DMS53 (cell line): ENCODE data around the gene NSUN6.
"Not testable (repeated sequence)": the region's sequence is repeated elsewhere in the genome, so short reads cannot be mapped to it uniquely, and the experiment has no call there.

Experiments used
- DNase-seq: peaks from one replicate; lab custom pipeline; 2025; lab: John Stamatoyannopoulos, UW

NSUN6 gene

DNA sequence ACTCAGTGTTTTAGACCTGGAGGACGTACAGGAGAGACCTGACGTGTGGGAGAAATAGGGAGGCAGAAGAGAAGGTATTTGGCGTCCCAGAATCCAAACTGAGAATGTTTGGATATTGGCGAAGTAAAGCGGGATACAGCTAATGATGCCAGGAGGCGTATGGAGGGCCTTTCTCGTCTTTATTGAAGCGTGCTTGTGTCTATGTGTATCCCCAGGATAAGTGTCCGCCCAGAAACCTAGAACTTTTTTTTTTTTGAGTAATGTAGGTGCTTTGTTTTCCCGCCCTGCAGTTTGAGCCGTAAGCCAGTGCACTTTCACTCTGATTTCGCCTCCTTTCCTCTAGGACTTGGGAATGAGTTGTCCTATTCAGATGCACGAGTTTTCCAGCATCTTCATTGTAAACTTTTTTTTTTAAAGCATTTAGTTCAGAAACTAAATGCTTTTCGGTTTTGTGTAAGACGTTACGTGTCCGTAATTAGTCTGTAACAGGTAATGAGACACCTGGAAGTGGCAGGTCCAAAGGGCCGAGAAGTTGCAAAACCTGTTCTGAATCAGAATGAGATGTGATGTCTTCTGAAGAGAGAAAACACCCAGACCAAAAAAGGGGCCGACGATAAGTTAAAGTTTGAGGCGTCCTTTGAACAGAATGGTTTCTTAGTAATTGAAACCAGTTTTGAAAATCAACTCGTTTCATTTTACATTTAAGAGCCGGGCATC is 8.6 kb upstream of the NSUN6 start:
- DNase-seq = peak; percentile 90

DNA sequence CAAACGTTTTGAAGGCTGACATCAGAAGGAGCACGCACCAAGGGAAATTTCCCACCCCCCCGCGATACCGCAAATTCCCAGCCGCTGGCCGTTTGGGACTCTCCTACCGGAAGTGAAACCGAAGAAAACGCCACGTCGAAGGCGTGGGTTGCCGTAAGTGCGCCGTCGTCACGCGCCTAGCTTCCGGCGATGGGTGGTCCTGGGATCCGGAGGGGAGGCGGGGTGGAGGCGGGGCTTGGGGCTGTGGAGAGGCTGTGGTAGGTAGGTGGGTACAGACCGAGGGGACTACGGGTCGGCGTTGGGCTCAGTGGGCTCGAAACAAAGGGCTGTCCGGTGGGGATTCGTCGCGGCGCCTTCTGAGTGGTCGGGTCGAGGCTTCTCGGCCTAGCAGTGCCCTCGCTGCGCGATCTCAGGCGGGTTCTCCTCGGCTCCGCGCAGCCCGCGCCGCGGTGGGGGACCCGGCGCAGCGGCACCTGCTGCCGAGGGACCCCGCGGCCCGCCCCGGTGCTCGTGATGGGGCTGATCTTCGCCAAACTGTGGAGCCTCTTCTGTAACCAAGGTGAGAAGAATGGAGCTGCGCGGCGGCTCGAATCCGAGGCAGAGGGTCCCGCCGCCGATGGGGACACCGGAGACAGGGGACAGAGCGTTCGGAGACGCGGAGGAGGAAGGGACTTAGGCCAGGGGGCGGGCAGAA is 7.9 kb upstream of the NSUN6 start, which contains the start of gene ARL5B:
Gene ARL5B, plus strand, starts transcription at position 307 of the 694 bp plus-strand sequence. Its CDS starts 207 bp downstream, at position 514.
- peak; percentile 99 for DNase-seq

DNA sequence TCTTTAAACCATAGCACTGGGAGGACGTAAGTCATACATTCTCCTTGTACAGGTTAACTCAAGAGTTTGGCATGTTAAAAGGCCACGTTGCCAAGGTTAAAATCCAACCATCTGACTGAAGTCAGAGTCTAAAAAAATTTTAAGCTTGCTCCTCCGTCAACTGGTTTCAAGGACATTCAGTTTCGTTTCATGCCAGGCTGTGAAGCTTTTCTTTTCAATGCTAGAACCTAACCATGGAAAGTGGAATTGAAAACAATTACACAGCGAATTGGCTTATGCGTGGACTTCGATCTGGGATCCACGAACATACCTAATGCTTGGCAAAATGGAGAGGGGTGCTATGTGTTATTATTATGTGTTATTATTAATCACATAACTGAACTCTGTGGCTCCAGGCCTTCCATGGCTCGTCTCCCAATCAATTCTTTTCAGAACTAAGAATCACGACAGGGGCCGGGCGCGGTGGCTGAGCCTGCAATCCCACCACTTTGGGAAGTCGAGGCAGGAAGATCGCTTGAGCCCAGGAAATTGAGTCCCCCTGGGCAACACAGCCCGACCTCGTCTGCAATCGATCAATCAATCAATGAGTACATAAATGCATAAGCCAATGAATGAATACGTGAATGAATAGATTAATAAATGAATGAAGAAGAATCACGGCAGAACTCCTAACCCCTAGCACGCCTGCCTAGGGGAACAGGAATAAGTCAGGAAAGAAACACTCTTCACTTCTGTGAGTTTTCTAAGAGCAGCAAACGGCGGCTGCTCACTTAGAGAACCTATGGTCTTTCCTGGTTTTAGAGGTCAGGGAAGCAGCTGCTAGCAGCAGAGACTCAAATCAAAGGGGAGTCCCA is 7.1 kb upstream of the NSUN6 start:
- peak; percentile 60 for DNase-seq

GRCh38 chr10:18656724-18657123 is 5.3 kb upstream of the NSUN6 start:
- no peak for DNase-seq

DNA sequence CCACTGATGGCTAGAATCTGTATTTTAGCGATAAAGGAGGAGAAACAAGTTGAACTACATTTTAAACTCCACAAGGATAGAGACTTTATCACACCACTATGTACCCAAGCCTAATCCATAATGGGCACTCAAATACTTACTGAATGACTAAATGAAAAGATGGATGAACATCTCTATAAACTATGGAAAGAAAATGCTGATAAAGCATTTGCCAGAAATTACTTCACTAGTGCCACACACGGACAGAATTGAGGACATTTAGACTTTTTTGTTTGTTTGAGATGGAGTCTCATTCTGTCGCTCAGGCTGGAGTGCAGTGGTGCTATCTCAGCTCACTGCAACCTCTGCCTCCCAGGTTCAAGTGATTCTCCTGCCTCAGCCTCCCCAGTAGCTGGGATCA is 1.7 kb upstream of the NSUN6 start:
- DNase-seq = no peak

- peak; percentile 40 for DNase-seq
These were observed 886 bp downstream of the NSUN6 start for GRCh38 chr10:18650404-18650997.

DNA sequence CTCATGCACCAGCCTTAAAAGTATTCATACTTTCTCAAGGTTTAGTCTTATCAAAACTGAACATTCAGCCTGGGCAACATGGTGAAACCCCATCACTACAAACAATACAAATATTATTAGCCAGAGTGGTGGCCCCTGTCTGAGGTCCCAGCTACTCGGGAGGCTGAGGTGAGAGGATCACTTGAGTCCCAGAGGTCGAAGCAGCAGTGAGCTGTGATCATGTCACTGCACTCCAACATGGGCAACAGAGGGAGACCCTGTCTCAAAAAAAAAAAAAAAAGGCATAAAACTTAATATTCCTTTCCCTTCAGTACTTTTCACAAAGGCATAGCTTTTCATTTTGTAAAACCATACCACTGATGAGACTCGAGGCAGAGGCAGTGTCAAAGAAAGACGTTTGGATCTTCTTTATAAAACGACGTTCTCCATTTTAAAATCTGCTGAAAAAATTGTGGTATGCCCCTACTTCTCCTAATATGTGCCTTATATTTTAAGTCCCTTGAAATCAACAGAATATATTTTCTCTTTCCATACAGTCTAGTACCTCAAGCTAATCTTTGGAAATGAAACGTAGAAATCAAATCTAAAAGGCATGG is 1.9 kb downstream of the NSUN6 start:
- no peak for DNase-seq

DNA sequence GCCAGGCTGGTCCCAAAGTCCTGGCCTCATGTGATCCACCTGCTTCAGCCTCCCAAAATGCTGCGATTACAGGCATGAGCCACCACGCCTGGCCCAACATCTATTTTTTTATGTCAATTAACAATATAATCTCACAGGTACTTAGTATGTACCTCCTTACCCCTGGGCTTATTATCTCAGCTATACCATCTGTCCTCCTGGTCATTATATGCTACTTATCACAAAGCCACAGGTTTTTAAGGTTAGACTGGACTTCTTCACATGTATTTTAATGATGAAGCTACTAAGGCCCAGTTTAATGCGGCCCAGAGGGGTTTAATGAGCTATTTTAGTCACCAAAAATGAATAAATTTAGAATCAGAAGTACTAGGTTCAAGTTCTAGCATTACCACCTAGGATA is 3.4 kb downstream of the NSUN6 start:
- DNase-seq = no peak

- DNase-seq = no peak
These were observed 4.2 kb downstream of the NSUN6 start for GRCh38 chr10:18647151-18647550.

GRCh38 chr10:18639719-18640118 is 11.7 kb downstream of the NSUN6 start:
- not testable (repeated sequence) for DNase-seq

- DNase-seq = peak; percentile 77
These were observed 14.0 kb downstream of the NSUN6 start for GRCh38 chr10:18637400-18637799.

DNA sequence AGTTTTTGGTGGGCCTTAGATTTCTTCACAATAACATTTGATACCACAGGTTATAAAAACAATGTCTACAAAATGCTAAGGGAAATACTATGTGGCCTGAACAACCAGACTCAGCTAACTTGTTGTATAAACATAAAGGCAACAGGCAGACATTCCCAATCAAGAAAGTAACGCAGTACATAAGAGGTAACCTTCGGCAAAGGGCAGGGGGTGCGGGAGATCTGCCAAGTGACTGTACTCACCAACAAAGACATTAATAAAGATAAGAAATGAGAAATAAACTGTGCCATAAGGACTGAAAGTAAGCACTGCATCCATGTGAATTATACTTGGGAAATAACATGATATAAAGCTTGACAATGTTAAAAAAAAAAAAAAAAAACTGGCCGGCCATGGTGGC is 15.4 kb downstream of the NSUN6 start:
- no peak for DNase-seq

DNA sequence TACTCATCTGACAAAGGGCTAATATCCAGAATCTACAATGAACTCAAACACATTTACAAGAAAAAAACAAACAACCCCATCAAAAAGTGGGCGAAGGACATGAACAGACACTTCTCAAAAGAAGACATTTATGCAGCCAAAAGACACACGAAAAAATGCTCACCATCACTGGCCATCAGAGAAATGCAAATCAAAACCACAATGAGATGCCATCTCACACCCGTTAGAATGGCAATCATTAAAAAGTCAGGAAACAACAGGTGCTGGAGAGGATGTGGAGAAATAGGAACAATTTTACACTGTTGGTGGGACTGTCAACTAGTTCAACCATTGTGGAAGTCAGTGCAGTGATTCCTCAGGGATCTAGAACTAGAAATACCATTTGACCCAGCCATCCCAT is 18.9 kb downstream of the NSUN6 start:
- not testable (repeated sequence) for DNase-seq

DNA sequence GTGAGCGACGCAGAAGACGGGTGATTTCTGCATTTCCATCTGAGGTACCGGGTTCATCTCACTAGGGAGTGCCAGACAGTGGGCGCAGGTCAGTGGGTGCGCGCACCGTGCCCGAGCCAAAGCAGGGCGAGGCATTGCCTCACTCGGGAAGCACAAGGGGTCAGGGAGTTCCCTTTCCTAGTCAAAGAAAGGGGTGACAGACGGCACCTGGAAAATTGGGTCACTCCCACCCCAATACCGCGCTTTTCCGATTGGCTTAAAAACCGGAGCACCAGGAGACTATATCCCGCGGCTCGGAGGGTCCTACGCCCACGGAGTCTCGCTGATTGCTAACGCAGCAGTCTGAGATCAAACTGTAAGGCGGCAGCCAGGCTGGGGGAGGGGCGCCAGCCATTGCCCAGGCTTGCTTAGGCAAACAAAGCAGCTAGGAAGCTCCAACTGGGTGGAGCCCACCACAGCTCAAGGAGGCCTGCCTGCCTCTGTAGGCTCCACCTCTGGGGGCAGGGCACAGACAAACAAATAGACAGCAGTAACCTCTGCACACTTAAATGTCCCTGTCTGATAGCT is 23.9 kb downstream of the NSUN6 start:
- peak; percentile 93 for DNase-seq

DNA sequence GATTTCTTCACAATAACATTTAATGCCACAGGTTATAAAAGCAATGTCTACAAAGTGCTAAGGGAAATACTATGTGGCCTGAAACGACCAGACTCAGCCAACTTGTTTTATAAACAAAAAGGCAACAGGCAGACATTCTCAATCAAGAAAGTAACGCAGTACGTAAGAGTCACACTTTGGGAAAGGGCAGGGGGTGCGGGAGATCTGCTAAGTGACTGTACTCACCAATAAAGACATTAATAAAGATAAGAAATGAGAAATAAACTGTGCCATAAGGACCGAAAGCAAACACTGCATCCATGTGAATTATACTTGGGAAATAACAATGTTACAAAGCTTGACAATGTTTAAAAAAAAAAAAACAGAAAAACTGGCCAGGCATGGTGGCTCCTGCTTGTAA is 25.5 kb downstream of the NSUN6 start:
- DNase-seq = no peak

- DNase-seq = not testable (repeated sequence)
These were observed 27.7 kb downstream of the NSUN6 start for GRCh38 chr10:18623671-18624070.

DNA sequence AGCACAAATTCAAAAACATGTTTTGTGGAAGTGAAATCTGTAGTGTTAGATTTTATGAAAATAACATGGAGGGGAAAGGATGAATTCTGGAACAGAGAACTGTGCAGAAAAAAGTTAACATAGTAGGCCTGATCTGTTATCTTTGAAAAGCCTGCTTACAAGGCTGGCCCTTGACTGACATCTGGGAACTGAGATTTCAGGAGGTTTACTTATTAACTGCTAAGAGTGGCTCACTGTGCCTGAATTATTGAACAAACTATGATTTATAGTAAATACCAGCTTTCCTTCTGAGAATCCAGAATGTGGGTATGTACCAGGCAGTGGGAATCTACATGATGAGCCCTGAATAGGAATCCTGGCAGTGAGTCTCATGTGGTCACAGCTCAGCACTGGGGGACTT is 30.5 kb downstream of the NSUN6 start:
- peak; percentile 25 for DNase-seq

- DNase-seq = peak; percentile 20
These were observed 32.4 kb downstream of the NSUN6 start for GRCh38 chr10:18619016-18619415.

GRCh38 chr10:18616337-18616736 is 35.0 kb downstream of the NSUN6 start:
- peak; percentile 80 for DNase-seq

DNA sequence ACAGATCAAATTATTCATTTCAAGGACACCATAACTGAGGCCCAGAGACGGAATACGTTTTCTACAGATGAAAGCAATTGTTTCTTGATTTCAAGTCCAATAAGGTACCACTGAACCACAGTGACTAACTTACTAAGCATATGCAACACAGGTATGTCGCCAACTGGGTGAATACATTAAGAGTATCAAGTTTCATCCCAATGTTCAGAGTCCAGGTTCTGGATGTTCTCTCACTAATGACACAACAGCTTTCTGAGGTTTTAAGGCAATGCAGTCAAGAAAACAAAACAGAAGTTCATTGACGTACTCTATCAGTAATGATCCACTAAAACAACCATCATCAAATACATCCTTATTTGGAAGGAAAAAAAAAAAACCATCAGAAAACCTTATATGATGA is 35.8 kb downstream of the NSUN6 start:
- DNase-seq = peak; percentile 62

GRCh38 chr10:18611168-18611567 is 40.2 kb downstream of the NSUN6 start:
- DNase-seq = peak; percentile 50
